GM21576 (cell line): ENCODE data around the gene CEP97.
"Not testable (repeated sequence)": the region's sequence is repeated elsewhere in the genome, so short reads cannot be mapped to it uniquely, and the experiment has no call there.

Experiments used
- ATAC-seq: cut with Tn5 transposase; IDR thresholded peaks from one replicate; pipeline ENCODE4 v1.9.1; 2021; ENCODE audit warnings: mild to moderate bottlenecking, moderate library complexity; ENCODE audit not compliant: unreplicated experiment

Gene CEP97

DNA sequence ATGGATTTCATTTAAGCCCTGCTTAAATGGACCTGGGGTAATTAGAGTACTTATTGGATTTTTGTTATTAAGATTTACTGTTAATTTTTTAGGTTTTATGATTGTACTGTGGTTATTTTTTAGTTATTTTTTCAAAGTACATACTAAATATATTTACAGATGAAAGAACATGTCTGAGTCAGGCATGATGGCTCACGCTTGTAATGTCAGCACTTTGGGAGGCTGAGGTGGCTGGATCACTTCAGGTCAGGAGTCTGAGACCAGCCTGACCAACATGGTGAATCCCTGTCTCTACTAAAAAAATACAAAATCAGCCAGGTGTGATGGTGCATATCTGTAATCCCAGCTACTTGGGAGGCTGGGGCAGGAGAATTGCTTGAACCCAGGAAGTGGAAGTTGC, 21.7 kb upstream of the CEP97 start:
- no peak for ATAC-seq

DNA sequence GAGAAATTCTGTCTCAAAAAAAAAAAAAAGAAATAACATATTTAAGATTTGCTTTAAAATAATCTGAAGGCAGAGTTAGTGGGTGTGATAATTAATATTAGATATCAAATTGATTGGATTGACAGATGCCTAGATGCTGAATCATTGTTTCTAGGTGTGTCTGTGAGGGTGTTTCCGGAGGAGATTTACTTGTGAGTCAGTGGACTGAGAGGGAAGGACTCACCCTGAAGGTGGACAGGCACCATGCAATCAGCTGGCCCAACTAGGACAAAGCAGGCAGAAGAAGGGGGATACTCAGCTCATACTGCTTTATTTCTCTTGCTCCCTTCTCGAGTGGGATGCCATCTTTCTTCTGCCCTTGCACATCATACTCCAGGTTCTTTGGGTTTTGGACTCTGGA, 21.2 kb upstream of the CEP97 start:
- no peak for ATAC-seq

DNA sequence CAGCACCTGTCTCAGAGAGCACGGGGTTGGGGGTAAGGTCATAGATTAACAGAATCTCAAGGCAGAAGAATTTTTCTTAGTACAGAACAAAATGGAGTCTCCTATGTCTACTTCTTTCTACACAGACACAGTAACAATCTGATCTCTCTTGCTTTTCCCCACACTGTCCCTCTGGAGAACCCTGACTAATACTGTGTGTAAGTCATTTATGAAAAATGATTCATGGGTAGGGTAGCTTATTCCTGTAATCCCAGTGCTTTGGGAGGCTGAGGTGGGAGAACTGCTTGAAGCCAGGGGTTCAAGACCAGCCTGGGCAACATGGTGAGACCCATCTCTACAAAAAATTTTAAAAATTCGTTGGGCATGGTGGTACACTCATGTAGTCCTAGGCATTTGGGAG, 19.8 kb upstream of the CEP97 start:
- not testable (repeated sequence) for ATAC-seq

DNA sequence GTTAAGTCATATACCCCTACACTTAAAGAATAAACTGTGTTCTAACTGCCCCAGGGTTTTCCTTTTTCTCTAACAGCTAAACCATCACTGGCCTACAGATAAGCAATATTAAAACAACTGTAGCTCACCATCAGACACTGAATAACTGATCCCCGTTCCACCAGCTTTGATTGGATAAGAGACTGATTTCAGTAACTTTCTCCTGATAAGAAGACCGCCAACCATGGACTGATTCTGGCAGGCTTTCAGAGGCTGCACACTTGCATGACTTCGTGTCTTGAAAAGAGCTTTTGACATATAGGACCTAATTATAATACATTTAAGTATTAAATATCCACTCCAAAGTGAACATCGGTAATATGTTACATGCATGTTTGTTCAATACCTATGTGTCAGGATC, 15.3 kb upstream of the CEP97 start:
- ATAC-seq = no peak

DNA sequence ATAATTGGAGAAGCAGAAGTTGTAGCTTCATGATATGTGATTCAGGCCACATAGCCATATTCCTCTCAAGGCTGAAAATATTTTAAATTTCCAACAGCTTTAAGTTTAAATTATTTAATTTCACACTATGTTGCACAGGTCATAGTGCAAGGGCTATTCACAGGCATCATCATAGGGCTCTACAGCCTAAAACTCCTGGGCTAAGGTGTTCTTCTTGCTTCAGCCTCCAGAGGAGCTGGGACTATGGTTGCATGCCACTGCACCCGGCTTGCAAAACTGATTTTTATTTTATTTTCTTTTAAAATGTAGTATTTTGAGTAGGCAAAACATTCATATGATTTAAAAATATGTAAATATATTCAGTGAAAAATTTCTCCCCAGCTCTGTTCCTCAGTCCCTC, 6.0 kb upstream of the CEP97 start:
- no peak for ATAC-seq

DNA sequence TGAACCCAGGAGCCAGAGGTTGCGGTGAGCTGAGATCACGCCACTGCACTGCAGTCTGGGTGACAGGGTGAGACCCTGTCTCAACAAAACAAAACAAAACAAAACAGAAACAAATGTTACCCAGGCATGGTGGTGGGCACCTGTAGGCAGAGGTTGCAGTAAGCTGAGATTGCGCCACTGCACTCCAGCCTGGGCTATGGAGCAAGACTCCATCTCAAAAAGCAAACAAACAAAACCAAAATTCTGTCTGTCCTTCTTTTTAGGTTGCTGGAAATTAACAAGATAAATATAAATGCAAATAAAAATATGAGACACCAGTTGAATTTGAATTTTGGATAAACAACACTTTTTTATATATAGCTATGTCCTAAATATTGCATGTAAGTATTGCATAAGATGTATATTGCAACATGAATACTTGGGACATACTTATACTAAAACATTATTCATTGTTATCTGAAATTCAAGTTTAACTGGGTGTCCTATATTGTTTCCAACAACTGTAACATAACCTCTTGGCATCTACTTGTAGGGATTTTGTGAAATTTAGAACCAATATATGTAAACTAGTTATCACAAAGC, 4.7 kb upstream of the CEP97 start:
- no peak for ATAC-seq

DNA sequence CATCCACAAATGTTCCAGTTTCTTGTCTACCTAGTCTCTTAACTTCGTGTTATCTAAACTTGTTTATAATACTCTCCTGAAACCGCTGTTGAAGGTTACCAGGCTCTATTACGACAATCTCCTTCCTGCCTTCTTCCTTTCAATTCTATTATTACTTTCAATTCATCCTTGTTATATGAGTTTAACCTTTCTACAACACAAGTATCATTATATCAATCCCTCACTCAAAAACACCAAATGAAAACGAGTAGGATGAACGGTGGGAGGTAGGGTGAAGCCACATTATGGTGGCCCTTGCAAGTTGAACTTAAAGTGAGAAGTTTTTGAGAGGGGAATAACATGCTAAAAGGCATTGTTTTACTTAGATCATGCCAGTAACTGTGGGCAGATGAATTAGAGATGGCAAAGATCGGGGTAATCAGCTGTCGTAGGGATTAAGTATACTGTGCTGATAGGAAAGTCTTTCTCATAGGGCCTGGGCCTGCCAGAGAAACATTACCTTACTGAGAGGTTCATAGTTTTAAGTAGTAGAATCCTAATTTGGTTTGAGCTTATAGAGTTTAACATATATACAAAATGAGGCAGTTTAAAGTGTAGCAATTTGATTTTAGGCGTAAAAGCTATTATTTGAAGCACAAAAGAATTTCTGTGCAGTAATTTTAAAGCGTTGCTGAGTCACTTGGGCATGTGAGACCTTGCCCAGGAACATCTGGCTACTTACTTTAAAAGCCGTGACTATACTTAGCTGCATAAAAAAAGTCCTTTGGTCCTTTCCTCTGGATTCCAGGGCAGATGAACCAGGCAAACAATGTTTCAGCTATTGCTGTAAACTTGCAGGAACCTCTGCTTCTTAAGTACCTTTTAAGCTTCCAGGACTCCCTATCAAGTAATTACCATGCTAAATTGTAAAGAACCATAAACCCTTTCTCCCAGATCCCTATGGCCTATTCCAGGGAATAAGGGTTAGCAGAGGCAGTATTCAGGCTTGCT, 3.3 kb upstream of the CEP97 start:
- ATAC-seq = no peak

DNA sequence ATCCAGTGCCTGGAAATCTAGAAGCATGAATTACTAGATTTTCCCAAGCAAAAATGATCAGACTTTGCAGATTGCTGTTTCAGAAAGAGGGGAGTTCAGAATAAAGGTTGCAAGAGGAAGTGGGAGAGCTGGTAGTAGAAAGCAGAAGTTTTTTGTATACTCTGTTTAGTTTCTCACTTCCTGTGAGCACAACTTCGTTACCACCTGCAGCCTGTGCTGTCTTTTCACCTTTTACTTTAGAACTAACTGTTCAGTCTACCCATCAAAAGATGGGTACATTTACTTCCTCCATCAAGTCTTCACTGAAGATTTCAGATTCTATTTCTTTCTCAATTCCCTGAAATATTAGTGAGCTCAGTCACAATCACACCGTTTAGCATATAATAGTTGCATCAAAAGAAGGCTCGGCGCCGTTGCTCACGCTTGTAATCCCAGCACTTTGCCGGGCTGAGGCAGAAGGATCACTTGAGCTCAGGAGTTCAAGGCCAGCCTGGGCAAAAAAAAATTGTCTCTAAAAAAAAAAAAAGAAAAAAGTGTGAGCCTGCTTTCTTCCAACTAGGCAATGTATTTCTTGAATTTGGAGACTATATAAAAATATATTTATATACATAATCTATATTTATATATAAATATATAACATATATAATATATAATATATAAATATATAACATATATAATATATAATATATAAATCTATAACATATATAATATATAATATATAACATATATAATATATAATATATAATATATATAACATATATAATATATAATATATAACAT, 1.8 kb upstream of the CEP97 start:
- peak; percentile 61 for ATAC-seq

DNA sequence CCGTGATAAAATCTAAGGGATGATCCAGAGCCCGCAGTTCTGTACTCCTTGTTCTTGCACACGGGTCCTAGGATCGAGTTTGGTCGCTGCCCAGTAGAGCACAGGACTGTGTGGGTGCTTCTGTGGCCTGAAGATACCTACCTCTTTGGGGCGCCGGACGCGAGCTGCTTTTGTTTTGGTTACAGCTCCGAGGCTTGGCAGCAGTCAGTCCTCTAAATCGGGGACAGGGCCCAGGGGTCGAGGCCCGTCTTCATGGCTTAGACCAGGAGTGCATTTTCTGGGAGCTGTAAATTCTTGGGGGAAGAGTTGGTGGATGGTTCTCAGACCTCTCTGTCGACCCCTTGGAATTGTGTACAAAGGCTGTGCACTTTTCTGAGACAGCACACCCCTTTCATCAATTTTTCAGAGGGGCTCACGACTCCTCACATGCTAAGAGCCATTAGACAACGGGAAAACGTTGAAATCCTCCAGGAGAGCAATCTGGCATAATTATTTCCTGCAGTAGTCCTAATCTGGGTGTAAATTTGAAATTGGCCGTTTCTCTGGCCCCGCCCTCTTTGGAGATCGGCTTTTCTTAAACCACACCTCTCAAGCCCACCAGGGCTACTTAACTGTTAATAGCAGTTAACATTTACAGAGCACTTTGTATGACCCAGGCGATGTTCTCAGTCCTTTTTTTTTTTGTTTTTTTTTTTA, 928 bp downstream of the CEP97 start:
- peak; percentile 10 for ATAC-seq

DNA sequence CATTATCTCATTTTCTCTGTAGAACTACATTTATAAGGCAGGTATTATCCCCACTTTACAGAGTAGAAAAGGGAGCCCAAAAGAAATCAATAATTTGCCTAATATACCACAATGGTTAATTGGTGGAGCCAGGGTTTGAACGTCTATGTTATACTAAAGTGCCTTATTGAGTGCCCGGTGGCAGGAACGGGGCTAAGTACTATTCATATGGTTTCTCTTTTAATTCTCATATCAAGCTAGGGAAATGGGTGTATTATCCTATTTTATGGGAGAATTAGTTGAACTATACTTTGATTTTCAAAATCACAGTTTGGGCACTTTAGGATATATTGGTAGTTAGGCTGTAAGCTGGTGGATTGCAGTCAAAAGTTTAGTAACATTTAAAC, 1.5 kb downstream of the CEP97 start:
- no peak for ATAC-seq

DNA sequence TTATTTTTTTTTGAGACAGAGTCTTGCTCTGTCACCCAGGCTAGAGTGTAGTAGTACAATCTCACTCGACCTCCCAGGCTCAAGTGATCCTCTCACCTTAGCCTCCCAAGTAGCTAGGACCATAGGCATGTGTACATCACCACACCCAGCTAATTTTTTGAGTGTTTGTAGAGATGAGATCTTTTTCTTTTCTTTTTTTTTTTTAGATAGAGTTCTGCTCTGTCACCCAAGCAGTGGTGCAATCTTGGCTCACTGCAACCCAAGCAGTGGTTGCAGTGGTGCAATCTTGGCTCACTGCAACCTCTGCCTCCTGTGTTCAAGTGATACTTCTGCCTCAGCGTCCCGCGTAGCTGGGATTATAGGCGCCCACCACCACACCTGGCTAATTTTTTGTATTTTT, 5.2 kb downstream of the CEP97 start:
- ATAC-seq = no peak

DNA sequence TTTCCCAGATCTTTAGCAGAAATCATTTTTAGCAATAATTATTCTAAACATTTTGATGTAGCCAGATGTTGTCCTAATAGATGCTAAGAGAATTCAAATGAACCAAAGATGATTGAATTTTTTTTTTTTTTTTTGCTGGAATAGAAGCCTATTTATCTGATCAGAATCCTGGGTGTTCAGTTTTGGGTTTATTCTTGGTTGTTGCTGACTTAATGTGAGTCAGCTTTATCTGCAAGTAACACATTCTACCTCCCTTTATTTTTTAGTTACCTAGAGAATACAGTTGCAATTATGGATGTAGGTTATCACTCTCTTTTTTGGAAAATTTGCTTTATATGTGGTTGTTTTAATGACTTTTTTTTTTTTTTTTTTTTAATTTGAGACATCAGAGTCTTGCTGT, 6.4 kb downstream of the CEP97 start:
- ATAC-seq = no peak

DNA sequence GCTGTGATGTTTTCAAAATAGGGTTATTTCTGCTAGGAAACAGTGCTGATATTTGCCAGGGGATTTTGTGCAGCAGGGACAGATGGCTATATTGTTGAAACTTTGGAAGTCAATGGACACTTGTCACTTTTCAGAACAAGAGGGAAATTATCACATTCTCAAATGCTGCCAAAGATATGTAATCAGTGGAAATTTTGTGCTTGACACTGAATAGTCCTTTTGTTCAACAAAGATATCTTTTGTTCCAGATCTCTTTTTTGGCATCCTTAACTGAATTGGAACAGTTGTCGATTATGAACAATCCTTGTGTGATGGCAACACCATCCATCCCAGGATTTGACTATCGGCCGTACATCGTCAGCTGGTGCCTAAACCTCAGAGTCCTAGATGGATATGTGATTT, 7.8 kb downstream of the CEP97 start:
- no peak for ATAC-seq

DNA sequence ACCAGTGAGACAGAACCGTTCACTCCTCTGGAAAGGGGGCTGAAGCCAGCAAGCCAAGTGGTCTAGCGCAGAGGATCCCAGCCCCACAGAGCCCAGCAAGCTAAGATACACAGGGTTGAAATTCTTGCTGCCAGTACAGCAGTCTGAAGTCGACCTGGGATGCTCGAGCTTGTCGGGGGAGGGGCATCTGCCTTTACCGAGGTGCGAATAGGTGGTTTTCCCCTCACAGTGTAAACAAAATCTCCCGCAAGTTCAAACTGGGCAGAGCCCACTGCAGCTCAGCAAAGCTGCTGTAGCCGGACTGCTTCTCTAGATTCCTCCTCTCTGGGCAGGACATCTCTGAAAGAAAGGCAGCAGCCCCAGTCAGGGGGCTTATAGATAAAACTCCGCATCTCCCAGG, 11.4 kb downstream of the CEP97 start:
- ATAC-seq = no peak

DNA sequence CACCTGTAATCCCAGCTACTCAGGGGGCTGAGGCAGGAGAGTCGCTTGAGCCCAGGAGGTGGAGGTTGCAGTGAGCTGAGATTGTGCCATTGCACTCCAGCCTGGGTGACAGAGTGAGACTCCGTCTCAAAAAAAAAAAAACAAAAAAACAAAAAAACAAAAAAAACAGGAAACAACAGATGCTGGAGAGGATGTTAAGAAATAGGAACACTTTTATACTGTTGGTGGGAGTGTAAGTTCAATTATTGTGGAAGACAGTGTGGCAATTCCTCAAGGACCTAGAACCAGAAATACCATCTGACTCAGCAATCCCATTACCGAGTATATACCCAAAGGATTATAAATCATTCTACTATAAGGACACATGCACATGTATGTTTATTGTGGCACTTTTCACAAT, 17.5 kb downstream of the CEP97 start:
- ATAC-seq = not testable (repeated sequence)

DNA sequence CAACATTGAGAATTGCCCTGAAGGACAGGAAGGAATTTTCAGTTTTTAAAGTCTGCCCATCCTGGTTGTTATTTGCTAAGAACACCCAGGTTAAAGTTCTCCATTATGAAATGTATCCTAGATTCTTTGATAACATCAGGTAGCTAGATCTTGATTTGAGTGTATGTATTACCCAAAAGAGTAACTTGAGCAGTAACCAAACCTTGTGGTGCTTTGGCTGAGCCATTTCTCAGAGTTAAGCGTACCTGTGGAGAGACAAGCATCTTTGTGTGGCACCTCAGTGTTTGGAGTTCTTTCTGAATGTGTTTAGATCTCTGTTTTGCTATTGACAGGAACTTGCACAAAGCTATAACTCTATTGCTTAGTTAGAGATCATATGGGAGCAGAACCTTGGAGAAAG, 20.4 kb downstream of the CEP97 start:
- ATAC-seq = no peak

DNA sequence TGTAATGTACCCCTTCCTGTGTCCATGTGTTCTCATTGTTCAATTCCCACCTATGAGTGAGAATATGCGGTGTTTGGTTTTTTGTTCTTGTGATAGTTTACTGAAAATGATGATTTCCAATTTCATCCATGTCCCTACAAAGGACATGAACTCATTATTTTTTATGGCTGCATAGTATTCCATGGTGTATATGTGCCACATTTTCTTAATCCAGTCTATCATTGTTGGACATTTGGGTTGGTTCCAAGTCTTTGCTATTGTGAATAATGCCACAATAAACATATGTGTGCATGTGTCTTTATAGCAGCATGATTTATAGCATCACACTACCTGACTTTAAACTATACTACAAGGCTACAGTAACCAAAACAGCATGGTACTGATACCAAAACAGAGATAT, 21.5 kb downstream of the CEP97 start:
- not testable (repeated sequence) for ATAC-seq

DNA sequence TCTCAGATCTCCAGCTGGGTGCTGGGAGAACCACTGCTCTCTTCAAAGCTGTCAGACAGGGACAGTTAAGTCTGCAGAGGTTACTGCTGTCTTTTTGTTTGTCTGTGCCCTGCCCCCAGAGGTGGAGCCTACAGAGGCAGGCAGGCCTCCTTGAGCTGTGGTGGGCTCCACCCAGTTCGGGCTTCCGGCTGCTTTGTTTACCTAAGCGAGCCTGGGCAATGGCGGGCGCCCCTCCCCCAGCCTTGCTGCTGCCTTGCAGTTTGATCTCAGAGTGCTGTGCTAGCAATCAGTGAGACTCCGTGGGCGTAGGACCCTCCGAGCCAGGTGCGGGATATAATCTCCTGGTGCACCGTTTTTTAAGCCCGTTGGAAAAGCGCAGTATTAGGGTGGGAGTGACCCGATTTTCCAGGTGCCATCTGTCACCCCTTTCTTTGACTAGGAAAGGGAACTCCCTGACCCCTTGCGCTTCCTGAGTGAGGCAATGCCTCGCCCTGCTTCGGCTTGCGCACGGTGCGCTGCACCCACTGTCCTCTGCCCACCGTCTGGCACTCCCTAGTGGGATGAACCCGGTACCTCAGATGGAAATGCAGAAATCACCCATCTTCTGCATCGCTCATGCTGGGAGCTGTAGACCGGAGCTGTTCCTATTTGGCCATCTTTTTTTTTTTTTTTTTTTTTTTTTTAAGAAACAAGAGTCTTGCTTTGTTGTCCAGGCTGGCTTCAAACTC, 29.1 kb downstream of the CEP97 start:
- ATAC-seq = not testable (repeated sequence)

DNA sequence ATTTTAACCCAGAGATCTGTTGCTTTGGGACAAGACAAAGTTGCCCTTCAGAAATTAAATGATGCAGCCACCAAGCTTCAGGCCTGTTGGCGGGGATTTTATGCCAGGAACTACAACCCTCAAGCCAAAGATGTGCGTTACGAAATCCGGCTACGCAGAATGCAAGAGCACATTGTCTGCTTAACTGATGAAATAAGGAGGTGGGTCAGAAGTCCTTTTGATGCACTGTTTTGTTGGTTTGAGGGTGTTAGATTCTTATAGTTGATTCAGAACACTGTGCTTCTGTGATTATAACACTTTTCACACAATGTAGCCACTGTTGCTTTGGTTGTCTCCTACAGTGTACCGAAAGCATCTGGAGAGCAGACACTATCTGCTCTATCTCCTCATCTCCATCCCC, 33.8 kb downstream of the CEP97 start:
- ATAC-seq = no peak

DNA sequence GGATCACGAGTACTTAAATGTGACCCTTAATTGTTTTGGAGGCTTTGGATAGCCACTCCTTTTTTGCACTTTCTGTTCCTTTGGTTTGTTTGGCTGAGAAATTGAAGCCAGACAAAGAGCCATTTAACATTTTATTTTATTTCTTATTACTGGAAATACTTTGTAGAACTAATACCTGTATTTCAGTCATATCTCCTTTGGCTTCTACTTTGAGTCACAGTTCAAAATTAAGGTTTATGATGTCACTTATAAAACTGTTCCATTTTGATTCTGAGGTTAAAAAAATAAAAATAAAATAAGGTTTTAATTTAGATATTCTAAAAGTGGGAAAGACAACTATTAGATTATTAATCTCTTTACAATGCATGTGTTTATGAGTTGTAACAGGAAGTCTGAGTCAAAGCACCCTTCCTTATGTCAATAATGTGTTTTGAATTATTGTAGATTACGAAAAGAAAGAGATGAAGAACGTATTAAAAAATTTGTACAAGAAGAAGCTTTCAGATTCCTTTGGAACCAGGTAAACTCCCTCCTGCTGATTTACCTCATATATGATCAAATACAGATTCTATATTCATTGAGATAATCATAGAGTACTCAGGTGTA, 37.7 kb downstream of the CEP97 start:
- ATAC-seq = no peak
